ENCODE data around the gene BST1. TPM values are rescaled to one million over a fixed set of nuclear protein-coding genes. Genes with fewer than 3 reads are reported as not detected.

Gene BST1
- total RNA-seq, 1 donor from 2014 or later: 3.8 TPM

DNA sequence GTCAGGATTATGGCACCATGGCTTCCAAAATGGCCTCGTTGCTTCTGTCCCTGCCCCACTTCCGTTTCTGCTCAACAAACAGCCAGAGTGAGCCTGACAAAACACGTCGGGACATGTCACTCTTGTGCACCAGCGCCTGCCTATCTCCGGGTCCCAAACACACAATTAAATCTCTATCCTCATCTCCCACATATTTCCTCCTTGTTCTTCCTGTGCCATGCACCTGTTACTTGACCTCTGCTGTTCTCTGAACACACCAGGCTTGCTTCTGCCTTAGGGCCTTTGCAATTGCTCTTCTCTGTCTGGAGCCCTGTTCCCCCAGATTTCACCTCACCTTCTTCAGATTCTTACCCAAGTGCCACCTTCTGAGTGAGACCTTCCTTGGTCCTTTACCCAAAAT, 62.5 kb downstream of the BST1 start:
- ATAC-seq: no peak
- DNase-seq (ENCODE audit: missing footprints): no peak
- intact Hi-C loops (cut with DNase I): no loop called here

DNA sequence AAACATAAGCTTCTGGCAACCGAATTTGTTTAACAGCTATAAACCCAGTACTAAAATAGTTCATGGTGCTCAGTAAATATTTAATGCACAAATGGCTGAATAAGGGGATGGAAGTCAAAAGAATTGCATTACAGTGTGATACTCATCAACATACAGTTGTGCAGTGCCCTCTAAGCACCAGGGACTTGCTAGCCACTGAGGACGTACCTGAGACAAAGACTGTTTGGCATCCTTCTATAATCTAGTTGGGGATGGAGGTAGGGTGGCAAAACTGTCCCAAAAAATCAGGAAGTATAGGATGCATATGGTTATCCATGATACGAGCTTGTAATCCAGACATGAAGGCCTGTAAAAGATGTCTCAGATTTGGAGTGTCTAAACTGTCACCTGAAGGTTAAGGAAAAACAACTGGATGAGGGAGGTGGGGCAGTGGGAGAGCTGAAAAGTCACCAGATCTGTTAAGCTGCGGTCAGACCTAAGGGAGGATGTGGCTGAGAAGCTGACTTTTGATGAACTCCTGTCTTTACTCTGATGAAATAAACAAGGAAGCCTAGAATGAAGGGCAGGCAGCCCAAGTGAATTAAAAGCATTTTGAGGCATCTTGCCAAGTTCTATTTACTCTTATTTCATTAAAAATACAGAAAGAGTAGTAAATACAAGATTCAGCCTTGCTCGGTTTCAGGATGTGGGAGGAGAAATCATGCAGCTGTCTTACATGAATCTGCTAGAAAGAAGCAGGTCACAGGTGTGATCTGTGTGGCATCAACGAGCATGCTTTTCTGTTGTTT, 63.2 kb downstream of the BST1 start:
- intact Hi-C loops (cut with DNase I): no loop called here
- DNase-seq (ENCODE audit: missing footprints) (no peak), ATAC-seq (no peak)

DNA sequence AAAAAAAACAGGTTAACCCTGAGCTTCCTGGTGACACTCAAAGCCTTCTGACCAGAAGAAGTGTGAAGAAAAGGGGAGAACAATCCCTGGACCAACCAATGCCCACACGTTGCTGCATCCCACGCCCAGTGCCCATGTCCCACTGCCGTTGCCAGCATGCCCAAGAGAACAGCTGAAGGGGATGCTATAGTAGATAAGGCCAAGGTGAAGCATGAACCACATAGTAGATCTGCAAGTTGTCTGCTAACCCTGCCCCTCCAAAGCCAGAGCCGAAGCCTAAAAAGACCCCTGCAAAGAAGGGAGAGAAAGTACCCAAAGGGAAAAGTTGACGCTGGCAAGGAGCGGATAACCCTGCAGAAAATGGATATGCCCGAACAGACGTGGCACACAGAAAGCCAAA, 64.0 kb downstream of the BST1 start:
- no peak for DNase-seq (ENCODE audit: missing footprints)
- no peak for ATAC-seq
- intact Hi-C loops (cut with DNase I): no loop called here

DNA sequence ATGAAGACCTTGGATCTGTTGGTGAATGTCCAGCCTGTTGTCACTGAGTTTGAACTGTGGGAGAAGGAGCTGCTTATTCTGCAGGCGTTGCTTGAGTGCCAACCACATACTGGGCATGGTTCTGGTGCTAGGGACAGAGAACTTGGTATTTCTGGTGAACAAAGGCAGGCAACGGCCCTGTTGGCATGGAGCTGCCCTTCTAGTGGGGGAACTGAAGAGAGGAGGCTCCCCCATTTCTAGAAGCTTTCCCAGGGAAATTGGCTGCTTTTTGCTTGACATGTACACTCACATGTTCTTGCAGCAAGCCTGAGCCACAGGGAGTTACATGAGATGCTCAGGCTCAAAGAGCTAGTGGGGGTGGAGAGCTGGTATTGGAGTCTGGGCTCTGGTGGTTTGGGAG, 66.3 kb downstream of the BST1 start:
- intact Hi-C loops (cut with DNase I): no loop called here
- DNase-seq (ENCODE audit: missing footprints) (no peak), ATAC-seq (no peak)

DNA sequence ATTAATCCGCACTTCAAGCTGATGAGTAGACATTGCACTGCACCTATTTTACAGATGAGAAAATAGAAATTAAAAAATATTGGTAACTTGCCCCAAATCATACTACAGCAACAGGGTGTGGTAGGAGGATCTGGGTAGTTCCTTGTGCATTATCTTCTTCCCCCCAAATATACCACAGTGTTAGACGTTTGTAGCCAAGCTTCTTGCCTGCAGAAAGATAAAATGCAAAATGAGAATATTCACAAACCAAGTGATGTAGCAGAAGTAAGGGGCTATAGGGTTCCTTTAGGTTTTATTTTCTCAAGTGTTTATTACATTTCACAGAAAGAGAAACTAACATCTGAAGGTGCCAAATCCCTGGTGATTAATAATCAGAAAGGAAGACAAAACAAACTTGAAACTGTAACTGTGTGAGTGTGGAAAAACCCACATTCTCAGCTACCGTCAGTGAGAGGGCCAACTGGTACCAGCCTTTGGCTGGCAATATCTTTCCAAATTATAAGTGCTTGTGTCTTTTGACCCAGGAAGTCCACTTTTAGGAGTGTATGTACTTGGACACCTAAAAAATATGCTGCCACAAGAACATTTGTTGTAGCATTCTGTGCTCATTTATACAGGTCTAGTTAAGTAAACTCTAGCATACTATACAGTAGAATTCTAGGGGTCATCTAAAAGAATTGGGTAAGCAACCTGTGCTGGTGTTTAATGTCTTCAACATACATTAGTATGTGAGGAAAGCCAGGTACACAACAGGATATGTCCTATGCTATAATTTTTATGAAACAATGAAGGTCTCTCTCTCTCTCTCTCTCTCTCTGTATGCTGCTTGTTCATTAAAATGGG, 68.6 kb downstream of the BST1 start:
- intact Hi-C loops (cut with DNase I): no loop called here
- ATAC-seq: no peak
- no peak for DNase-seq (ENCODE audit: missing footprints)

DNA sequence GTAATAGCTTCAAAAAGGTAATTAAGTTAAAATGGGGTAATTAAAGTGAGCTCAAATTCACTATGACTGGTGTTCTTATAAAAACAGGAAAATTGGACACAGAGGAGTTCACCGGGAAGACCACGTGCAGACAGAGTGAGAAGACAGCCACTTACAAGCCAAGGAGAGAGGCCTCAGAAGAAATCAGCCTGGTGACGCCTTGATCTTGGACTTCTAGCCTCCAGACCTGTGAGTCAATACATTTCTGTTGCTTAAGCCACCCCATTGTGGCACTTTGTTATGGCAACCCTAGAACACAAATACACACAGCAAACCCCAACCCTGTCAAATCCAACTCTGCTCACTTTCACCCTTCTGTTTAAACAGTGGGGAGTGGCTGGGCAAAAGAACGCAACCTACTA, 71.2 kb downstream of the BST1 start:
- DNase-seq (ENCODE audit: missing footprints) (no peak), ATAC-seq (no peak)
- intact Hi-C loops (cut with DNase I): no loop called here

DNA sequence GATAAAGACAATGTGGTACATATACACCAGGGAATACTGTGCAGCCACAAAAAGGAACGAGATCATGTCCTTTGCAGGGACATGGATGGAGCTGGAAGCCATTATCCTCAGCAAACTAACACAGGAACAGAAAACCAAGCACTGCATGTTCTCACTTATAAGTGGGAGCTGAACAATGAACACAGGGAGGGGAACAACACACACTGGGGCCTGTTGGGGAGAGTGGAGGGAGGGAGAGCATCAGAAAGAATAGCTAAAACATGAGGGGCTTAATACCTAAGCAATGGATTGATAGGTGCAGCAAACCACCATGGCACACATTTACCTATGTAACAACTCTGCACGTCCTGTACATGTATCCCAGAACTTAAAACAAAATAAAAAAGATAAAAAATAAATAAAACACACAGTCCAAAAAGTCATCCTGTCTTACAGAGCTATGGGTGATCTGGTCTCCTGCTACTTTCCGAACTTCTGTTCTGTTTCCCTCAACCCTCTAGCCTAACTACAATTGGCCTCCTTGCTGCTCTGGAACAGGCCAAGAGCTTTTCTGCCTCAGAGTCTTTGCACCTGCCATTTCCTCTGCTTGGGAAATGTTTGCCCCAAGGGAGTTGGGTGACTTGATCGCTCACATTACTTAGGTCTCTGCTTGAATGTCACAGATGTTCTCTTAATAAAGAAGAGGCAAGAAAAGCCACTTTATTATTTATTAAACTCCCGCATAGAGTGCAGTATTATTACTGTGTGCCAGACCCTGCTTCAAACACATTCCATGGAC, 74.2 kb downstream of the BST1 start:
- intact Hi-C loops (cut with DNase I): no loop called here
- ATAC-seq (no peak), DNase-seq (ENCODE audit: missing footprints) (no peak)

DNA sequence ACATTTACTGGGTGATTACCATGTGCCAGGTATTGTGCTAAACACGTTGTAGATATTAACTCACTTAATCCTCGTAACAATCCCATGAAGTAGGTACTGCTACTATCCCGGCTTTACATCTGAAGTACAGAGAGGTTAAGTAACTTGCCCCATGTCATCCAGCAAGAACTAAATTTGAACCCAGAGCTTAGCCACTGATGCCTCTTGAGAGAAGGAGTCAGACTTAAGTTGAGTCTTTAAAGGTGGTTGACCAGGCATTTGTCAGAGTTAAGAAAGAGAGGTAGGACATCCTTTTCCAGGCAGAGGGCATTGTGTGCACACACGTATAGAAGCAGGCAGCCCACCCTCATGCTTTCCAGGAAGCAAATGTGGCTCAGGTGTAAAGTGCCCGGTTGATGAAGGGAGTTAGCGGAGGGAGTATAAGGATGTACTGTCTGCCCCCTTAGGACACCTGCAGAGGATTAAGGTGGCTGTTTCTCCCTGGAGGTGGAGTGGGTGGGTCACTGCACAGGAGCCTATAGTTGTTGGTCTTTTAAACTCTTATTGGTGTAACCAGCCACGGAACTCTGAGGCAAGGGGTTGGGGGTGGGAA, 74.9 kb downstream of the BST1 start:
- DNase-seq (ENCODE audit: missing footprints) (no peak), ATAC-seq (no peak)
- intact Hi-C loops (cut with DNase I): no loop called here

DNA sequence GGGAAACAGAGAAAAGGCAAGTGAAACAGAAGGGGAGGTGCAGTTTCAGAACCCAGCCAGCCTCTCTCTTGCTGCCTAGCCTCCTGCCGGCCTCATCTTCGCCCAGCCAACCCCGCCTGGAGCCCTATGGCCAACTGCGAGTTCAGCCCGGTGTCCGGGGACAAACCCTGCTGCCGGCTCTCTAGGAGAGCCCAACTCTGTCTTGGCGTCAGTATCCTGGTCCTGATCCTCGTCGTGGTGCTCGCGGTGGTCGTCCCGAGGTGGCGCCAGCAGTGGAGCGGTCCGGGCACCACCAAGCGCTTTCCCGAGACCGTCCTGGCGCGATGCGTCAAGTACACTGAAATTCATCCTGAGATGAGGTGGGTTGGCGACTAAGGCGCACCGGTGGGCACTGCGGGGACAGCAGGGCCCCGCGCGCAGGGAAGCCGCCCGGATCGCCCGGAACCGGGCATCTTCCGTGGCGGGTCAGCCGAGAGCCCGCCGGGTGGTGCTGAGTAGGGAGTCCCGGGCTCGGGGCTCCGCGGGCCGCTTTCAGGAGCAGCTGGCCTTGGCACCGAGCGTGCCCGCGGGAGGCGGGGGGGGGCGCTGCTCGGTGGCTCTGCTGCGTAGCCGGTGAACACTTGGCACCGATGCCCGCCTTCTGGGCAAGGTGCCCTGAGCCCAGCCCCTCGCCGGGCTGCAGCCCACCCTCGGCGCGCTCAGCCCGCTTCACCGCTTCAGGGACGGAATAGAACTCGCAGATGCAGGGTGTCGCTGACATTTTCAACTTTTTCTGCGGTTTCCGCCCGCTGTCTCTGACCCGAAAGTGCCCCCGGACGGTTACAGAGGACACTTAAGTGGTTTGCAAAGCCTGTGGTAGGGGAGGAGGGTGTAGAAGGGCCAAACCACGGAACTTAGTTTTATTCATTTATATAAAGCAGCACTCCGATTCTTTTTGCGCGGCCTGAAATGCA, 75.7 kb downstream of the BST1 start, which contains the start of gene CD38:
CD38 (plus strand) TSS at position 40 of the 953 bp plus-strand sequence; CDS start at position 127, 87 bp downstream.
- ATAC-seq (peak; percentile 69), DNase-seq (ENCODE audit: missing footprints) (peak; percentile 74)
- intact Hi-C loops (cut with DNase I): no loop called here

DNA sequence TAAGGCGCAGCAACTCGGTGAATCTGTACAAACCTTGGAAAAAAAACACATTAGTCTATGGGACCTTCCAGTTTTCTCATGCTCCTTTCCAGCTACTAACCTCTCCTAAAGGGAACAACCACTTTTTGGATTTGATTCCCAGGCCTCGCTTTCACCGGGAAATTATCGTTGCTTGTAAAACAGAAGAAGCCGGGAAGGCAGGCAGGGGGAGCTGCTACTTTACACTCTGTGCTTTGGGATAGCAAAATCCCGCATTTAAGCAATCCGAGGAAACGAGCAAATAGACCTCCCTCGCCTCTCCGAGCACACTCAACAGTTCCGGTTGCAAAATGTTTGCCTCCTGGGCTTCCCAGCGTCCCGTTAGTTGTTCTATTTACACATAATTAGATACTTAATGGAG, 76.4 kb downstream of the BST1 start:
- DNase-seq (ENCODE audit: missing footprints): no peak
- intact Hi-C loops (cut with DNase I): no loop called here
- peak; percentile 79 for ATAC-seq

DNA sequence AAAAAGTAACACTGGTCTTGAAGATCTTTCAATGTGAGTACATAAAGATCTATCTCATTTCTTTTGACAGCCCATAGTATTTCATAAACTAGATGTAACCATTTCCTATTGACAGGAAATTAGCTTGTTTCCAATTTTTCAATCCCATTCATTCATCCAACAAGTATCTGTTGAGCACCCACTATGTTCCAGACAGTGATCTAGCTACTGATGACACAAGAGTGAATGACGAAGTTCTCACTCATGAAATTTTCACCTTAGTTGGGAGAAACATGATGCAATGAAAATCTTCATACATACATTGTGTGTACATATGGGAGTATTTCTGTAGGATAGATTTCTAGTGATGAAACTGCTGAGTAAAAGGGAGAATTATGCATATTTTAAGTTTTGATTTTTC, 76.9 kb downstream of the BST1 start:
- ATAC-seq (no peak), DNase-seq (ENCODE audit: missing footprints) (no peak)
- intact Hi-C loops (cut with DNase I): no loop called here

DNA sequence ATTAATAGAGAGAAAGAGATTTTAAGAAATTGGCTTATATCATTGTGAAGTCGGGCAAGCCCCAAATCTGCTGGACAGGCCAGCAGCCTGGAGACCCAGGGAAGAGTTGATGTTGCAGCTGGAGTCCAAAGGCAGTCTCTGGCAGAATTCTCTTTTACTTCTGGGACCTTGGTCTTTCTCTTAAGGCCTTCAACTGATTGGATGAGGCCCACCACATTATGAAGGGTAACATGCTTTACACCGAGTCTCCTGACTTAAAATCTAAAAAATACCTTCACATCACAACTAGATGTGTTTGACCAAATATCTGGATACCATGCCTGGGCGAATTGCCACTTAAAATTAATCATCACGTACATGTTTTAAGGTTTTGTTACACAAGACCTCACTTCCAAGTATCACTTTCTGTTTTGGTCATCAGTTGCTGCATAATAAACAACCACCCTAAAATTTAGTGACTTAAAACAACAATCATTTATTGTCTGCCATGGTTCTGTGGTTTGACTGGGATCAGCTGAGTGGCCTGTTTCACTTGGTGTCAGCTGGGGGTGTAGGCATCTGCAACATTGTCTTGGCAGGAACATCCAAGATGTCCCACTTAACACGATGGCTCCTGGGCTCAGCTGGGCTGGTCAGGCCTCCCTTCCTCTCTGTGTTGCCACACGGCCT, 78.7 kb downstream of the BST1 start:
- DNase-seq (ENCODE audit: missing footprints) (no peak), ATAC-seq (no peak)
- intact Hi-C loops (cut with DNase I): no loop called here

Other genes starting within 250 kb of the BST1 start
- gene CC2D2A, start 233.2 kb upstream of the BST1 start, total RNA-seq: 8.6 TPM
- gene FBXL5, start 47.7 kb upstream of the BST1 start, total RNA-seq: 93.9 TPM
- gene FAM200B, start 21.2 kb upstream of the BST1 start, total RNA-seq: 25.2 TPM
- gene CD38, start 75.3 kb downstream of the BST1 start, total RNA-seq: 2.2 TPM
- not detected for gene FGFBP1, start 235.7 kb downstream of the BST1 start, total RNA-seq

All from Right ventricle myocardium inferior (tissue), 1 donor.